HEK293T (cell line): ENCODE data around the gene ADPRHL1.

Source experiments
- BHLHE40 ChIP-seq: fragments of 450-650 bp; IDR thresholded peaks from 2 replicates; pipeline ENCODE4 v1.6.1; 2016; ENCODE audit warnings: mild to moderate bottlenecking, moderate library complexity, borderline replicate concordance
- ELF4 ChIP-seq: fragments of 450-650 bp; IDR thresholded peaks from 2 replicates; pipeline ENCODE4 v1.6.1; 2017; ENCODE audit warnings: antibody characterized with exemption
- FOXA1 ChIP-seq: fragments of 450-650 bp; IDR thresholded peaks from 2 replicates; pipeline ENCODE4 v1.6.1; 2016; ENCODE audit warnings: mild to moderate bottlenecking
- HDGF ChIP-seq: fragments of 450-650 bp; IDR thresholded peaks from 2 replicates; pipeline ENCODE4 v1.6.1; 2017; ENCODE audit warnings: antibody characterized with exemption, borderline replicate concordance
- SP1 ChIP-seq: fragments of 450-650 bp; IDR thresholded peaks from 2 replicates; pipeline ENCODE4 v1.6.1; 2017
- TF ChIP-seq, protein P1 (sequence below): fragments of 450-650 bp; IDR thresholded peaks from 2 replicates; pipeline ENCODE4 v1.6.1; 2016

- TF ChIP-seq SP1 (no peak), HDGF (no peak), BHLHE40 (no peak), FOXA1 (no peak), ELF4 (no peak)
- TF ChIP-seq, protein P1, sequence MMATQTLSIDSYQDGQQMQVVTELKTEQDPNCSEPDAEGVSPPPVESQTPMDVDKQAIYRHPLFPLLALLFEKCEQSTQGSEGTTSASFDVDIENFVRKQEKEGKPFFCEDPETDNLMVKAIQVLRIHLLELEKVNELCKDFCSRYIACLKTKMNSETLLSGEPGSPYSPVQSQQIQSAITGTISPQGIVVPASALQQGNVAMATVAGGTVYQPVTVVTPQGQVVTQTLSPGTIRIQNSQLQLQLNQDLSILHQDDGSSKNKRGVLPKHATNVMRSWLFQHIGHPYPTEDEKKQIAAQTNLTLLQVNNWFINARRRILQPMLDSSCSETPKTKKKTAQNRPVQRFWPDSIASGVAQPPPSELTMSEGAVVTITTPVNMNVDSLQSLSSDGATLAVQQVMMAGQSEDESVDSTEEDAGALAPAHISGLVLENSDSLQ, result no peak
Measured at GRCh38 chr13:113437408-113438010, 15.8 kb downstream of the ADPRHL1 start.
